Stimulated activated CD4-positive, alpha-beta T cell treated with anti-CD3 and anti-CD28 coated beads, TNF-alpha, amount 100 ng/mL, for 48 hours (primary cell): ENCODE results near the gene ACAP1.

ENCODE experiments used
- DNase-seq, 3 donors: peaks; one replicate each; pipeline ENCODE4 v3.0.0-alpha.2; 2020; ENCODE audit warnings: low read depth in 3 of 3

The ACAP1 gene

GRCh38 chr17:7336240-7337175, at the start of gene ACAP1:
ACAP1 (plus strand) TSS chr17:7336529; CDS start chr17:7336735, 206 bp downstream.
- peak; percentile 68 to 89 (median 70) for DNase-seq

- DNase-seq = no peak
These were observed 46.9 kb upstream of the ACAP1 start for GRCh38 chr17:7289256-7290032.

- DNase-seq = no peak
These were observed 46.2 kb upstream of the ACAP1 start for GRCh38 chr17:7290166-7290565.

GRCh38 chr17:7290685-7291084, 45.6 kb upstream of the ACAP1 start:
- no peak for DNase-seq

GRCh38 chr17:7292194-7292593, 44.1 kb upstream of the ACAP1 start:
- DNase-seq = no peak

- no peak for DNase-seq
These were observed 43.6 kb upstream of the ACAP1 start for GRCh38 chr17:7292729-7293128.

- DNase-seq = no peak
These were observed 43.2 kb upstream of the ACAP1 start for GRCh38 chr17:7293159-7293558.

- no peak for DNase-seq
These were observed 42.3 kb upstream of the ACAP1 start for GRCh38 chr17:7293816-7294613.

GRCh38 chr17:7294614-7295153, 41.6 kb upstream of the ACAP1 start, which contains the start of gene YBX2:
YBX2 (minus strand) TSS chr17:7294639; CDS start chr17:7294500, 139 bp downstream.
- DNase-seq = peak; percentile 54 to 76 (median 74)

GRCh38 chr17:7295230-7296180, 40.8 kb upstream of the ACAP1 start:
- no peak for DNase-seq

GRCh38 chr17:7296189-7296861, 40.0 kb upstream of the ACAP1 start:
- DNase-seq = peak in 1 of 3 donors; percentile 63

- DNase-seq = no peak
These were observed 32.1 kb upstream of the ACAP1 start for GRCh38 chr17:7304179-7304578.

- DNase-seq = peak; percentile 100
These were observed 29.2 kb upstream of the ACAP1 start, which contains the start of gene EIF5A for GRCh38 chr17:7306911-7307685. EIF5A (plus strand) TSS chr17:7307628; CDS start chr17:7309636, 2,008 bp downstream.

GRCh38 chr17:7307686-7308624, 28.4 kb upstream of the ACAP1 start:
- DNase-seq = no peak

GRCh38 chr17:7308625-7309433, 27.5 kb upstream of the ACAP1 start:
- DNase-seq = peak; percentile 60 to 80 (median 75)

- DNase-seq = no peak
These were observed 26.7 kb upstream of the ACAP1 start for GRCh38 chr17:7309628-7310027.
